WERI-Rb-1 (cell line): Measurements from ENCODE around the gene PLCD1.

Experiments
- DNase-seq: peaks from one replicate; pipeline ENCODE4 v3.0.0-alpha.2; 2020
- H3K27ac ChIP-seq: fragments of 250-450 bp; sonication (Bioruptor Pico); 2 replicates; pipeline ENCODE4 v1.5.1; 2020; ENCODE audit warnings: mild to moderate bottlenecking, moderate library complexity
- H3K27me3 ChIP-seq: fragments of 250-450 bp; sonication (Bioruptor Pico); 2 replicates; pipeline ENCODE4 v1.5.1; 2021; ENCODE audit warnings: mild to moderate bottlenecking, low read depth, moderate library complexity; ENCODE audit not compliant: insufficient read depth, severe bottlenecking
- H3K36me3 ChIP-seq: fragments of 250-450 bp; sonication (Bioruptor Pico); 2 replicates; pipeline ENCODE4 v1.5.1; 2020; ENCODE audit warnings: mild to moderate bottlenecking, moderate library complexity
- H3K4me3 ChIP-seq: 2 replicates; pipeline ENCODE4 v1.5.1; 2011; ENCODE audit warnings: low read depth, mild to moderate bottlenecking, control low read depth, low read length
- H3K9me3 ChIP-seq: fragments of 250-450 bp; sonication (Bioruptor Pico); 2 replicates; pipeline ENCODE4 v1.5.1; 2021; ENCODE audit warnings: mild to moderate bottlenecking, moderate library complexity; ENCODE audit not compliant: severe bottlenecking
- CTCF ChIP-seq: IDR thresholded peaks from 2 replicates; pipeline ENCODE4 v1.5.1; 2011; ENCODE audit warnings: low read depth, mild to moderate bottlenecking, control low read depth, inconsistent platforms, low read length

The PLCD1 gene

GRCh38 chr3:37993820-37994638, 35.4 kb downstream of the PLCD1 start:
- Histone ChIP-seq H3K9me3 (no peaks in the 10 kb centered on the region), H3K4me3 (peak overlapping the region; percentile 89), H3K27ac (peak overlapping the region; percentile 78), H3K27me3 (no peaks in the 10 kb centered on the region), H3K36me3 (no peaks in the 10 kb centered on the region)
- peak; percentile 82 for DNase-seq
- TF ChIP-seq CTCF = no peak; the same call in 1 of the 2 replicates

- no peak for DNase-seq
- H3K36me3 ChIP-seq = no peaks in the 10 kb centered on the region
- H3K27me3 ChIP-seq = no peaks in the 10 kb centered on the region
- H3K9me3 ChIP-seq = no peaks in the 10 kb centered on the region
- no peak for TF ChIP-seq CTCF
- peak overlapping the region; percentile 89 for H3K4me3 ChIP-seq
- no peak overlapping the region for H3K27ac ChIP-seq
These were observed 36.0 kb downstream of the PLCD1 start for GRCh38 chr3:37993460-37993819.

- Histone ChIP-seq H3K4me3 (no peak overlapping the region), H3K9me3 (no peaks in the 10 kb centered on the region), H3K36me3 (no peaks in the 10 kb centered on the region), H3K27me3 (no peaks in the 10 kb centered on the region), H3K27ac (no peak overlapping the region)
- no peak for TF ChIP-seq CTCF
- DNase-seq = no peak
These were observed 36.4 kb downstream of the PLCD1 start for GRCh38 chr3:37993067-37993455.

GRCh38 chr3:37992271-37993066, 37.0 kb downstream of the PLCD1 start:
- Histone ChIP-seq H3K27ac (no peak overlapping the region), H3K36me3 (no peaks in the 10 kb centered on the region), H3K4me3 (no peak overlapping the region), H3K9me3 (no peaks in the 10 kb centered on the region), H3K27me3 (no peaks in the 10 kb centered on the region)
- DNase-seq = no peak
- no peak for TF ChIP-seq CTCF

- TF ChIP-seq CTCF = no peak
- no peaks in the 10 kb centered on the region for H3K9me3 ChIP-seq
These were observed 37.6 kb downstream of the PLCD1 start for GRCh38 chr3:37991823-37992222.

More at GRCh38 chr3:37991823-37992222, 37.6 kb downstream of the PLCD1 start:
- no peaks in the 10 kb centered on the region for H3K27me3 ChIP-seq
- no peak for DNase-seq
- H3K27ac ChIP-seq = no peak overlapping the region
- no peaks in the 10 kb centered on the region for H3K36me3 ChIP-seq
- H3K4me3 ChIP-seq = no peak overlapping the region
